Activated naive CD4-positive, alpha-beta T cell treated with anti-CD3 and anti-CD28 coated beads for 36 hours (primary cell): ENCODE measurements around the gene USP20. TPM values are rescaled to one million over a fixed set of nuclear protein-coding genes. Genes with fewer than 3 reads are reported as not detected.
"Not testable (repeated sequence)": the region's sequence is repeated elsewhere in the genome, so short reads cannot be mapped to it uniquely, and the experiment has no call there.

Source experiments
- CTCF ChIA-PET: fragments of 350-600 bp; sonication (Branson Sonifier 250); formaldehyde crosslinking; loops from one replicate; lab custom pipeline; 2021; ENCODE audit warnings: antibody characterized with exemption; lab: Charles Lee
- DNase-seq: peaks from one replicate; pipeline ENCODE4 v3.0.0-alpha.2; 2020
- H3K27ac Mint-ChIP-seq: one replicate; pipeline ENCODE4 v1.8.0; 2021; ENCODE audit warnings: mild to moderate bottlenecking, mixed read lengths
- H3K27me3 Mint-ChIP-seq: one replicate; pipeline ENCODE4 v1.8.0; 2021; ENCODE audit warnings: low read depth, mixed read lengths
- H3K36me3 Mint-ChIP-seq: one replicate; pipeline ENCODE4 v1.8.0; 2021; ENCODE audit warnings: low read depth, mixed read lengths
- H3K4me1 Mint-ChIP-seq: one replicate; pipeline ENCODE4 v1.8.0; 2021; ENCODE audit warnings: low read depth, mixed read lengths
- H3K4me3 Mint-ChIP-seq: one replicate; pipeline ENCODE4 v1.8.0; 2021; ENCODE audit warnings: mild to moderate bottlenecking, moderate library complexity, mixed read lengths
- H3K9me3 Mint-ChIP-seq: one replicate; pipeline ENCODE4 v1.8.0; 2021; ENCODE audit warnings: mixed read lengths
- intact Hi-C: fragments of 100-400 bp; cut with micrococcal nuclease; formaldehyde crosslinking; loops from one replicate; pipeline ENCODE4 v1.15.1; 2023
- total RNA-seq, 2 experiments: library from RNA; stranded (reverse); gene quantifications; one replicate each; pipeline ENCODE4 v1.2.3, GENCODE V29; 2021

USP20 gene
- 10 to 100 TPM; 54.7 to 54.9 TPM for total RNA-seq

DNA sequence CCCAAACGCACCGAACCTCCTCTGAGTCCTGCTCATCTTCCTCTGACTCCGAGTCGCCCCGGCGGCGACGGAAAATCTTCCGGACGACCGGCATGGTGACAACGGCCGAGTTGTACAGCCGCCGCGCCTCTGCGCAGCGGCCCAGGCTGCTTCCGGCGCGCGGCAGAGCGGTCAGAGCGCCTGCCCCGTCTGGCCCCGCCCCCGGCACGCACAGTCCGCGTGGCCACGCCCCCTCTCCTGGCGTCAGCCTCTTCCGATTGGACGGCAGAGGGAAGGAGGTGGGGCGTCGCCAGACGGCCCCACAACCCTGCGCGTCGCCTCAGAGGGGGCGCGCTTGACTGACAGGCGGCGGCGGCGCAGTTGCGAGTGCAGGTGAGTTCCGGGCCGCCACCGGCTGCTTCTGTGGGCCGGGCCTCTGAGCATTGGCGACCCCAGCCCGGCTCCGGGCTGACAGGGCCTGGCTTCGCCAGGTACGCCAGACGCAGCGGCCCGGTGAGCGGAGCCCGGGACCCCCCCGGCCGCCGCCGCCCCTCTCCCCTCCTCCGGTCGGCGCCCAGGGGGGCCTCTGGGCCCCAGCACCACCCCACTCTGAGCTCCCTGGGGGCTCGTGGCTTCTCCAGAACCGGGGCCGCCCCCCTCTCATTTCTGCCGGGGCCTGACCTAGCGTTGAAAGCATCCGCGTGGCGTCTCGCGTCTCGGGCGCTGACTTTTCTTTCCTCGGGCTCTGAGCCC lies at the start of gene USP20, which contains the start of gene C9orf78:
TSS of gene USP20 (plus strand) at position 331 of the 732 bp plus-strand sequence. CDS start 17,098 bp downstream, outside the sequence.
TSS of gene C9orf78 (minus strand) at position 148 of the 732 bp plus-strand sequence. CDS start at position 94, 54 bp downstream.
- Mint-ChIP-seq H3K4me3 (peak within 1 kb of the TSS; percentile 97), H3K4me1 (peaks cover 57% of the 10 kb centered on the region), H3K27ac (peak within 1 kb of the TSS; percentile 94), H3K27me3 (no peaks in the 10 kb centered on the region), H3K36me3 (peaks cover 13% of the 10 kb centered on the region), H3K9me3 (no peaks in the 10 kb centered on the region)
- DNase-seq: peak; percentile 97
- intact Hi-C loops: loop anchor here (1.0 to 10.0 kb wide), 6 partner anchors 11 to 1440 kb away; partner anchors contain the start of genes EXOSC2, FAM78A, TOR1A and TOR1B
- CTCF ChIA-PET: interaction anchor here (0.6 to 0.9 kb wide), 2 partner anchors 50 to 69 kb away, joined by 3 read pairs; no protein-coding TSS in a partner anchor

DNA sequence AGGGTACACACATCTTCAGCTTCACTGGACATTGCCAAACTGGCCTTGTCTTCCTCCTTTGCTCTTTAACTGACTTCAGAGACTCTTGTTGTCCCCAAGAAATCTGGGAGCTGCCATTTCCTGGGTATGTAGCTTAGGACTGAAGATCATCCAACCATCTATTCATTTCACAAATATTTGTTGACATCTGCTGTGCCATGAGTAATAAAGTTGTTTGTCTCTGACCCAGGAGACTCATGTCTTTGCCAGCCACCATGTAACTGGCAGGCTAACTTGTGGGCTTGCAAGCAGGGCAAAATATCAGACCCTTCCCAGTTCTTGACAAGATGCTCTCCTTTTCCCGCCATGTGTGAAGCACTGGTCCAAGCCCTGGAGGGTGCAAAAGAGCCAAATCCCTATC lies 49.4 kb upstream of the USP20 start:
- Mint-ChIP-seq H3K36me3 (no peaks in the 10 kb centered on the region), H3K9me3 (no peaks in the 10 kb centered on the region), H3K4me3 (no peak overlapping the region), H3K27me3 (no peaks in the 10 kb centered on the region), H3K4me1 (peaks cover 12% of the 10 kb centered on the region), H3K27ac (no peak overlapping the region)
- CTCF ChIA-PET: interaction anchor here (0.5 to 7.9 kb wide), 6 partner anchors 30 to 1366 kb away, joined by 3 to 81 read pairs (median 4); no protein-coding TSS in a partner anchor
- DNase-seq: no peak
- intact Hi-C loops: no loop called here

- Mint-ChIP-seq H3K9me3 (no peaks in the 10 kb centered on the region), H3K4me3 (no peak overlapping the region), H3K4me1 (peaks cover 10% of the 10 kb centered on the region), H3K36me3 (no peaks in the 10 kb centered on the region), H3K27ac (no peak overlapping the region), H3K27me3 (no peaks in the 10 kb centered on the region)
- intact Hi-C loops: no loop called here
- CTCF ChIA-PET: interaction anchor here (0.6 to 7.9 kb wide), 3 partner anchors 48 to 1367 kb away, joined by 3 to 81 read pairs (median 70); no protein-coding TSS in a partner anchor
- no peak for DNase-seq
These were observed 48.8 kb upstream of the USP20 start for GRCh38 chr9:129786481-129786880.

DNA sequence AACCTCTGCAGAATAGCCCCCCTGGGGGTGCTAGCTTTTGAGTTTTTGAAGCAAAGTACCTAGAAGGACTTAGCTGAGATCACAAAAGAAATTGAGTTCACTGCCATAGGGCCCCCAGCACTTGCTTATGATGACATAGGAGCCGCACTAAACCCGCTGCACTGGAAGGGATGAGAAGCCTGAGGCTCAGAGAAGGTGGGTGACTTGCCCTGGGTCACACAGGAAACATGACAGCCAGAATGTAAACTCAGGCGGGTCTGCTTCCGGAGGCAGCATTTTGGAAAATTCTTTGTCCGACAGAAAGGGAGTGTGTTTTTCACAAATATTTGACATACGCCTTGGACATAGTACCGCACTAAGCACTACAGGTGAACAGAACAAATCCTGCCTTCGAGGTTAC lies 40.7 kb upstream of the USP20 start:
- H3K9me3 Mint-ChIP-seq: no peaks in the 10 kb centered on the region
- H3K4me1 Mint-ChIP-seq: peaks cover 7% of the 10 kb centered on the region
- H3K27me3 Mint-ChIP-seq: no peaks in the 10 kb centered on the region
- H3K36me3 Mint-ChIP-seq: no peaks in the 10 kb centered on the region
- H3K27ac Mint-ChIP-seq: no peak overlapping the region
- CTCF ChIA-PET: no interaction called here
- DNase-seq: no peak
- H3K4me3 Mint-ChIP-seq: no peak overlapping the region
- intact Hi-C loops: no loop called here

GRCh38 chr9:129796029-129796428 lies 39.2 kb upstream of the USP20 start:
- CTCF ChIA-PET: interaction anchor here (1.0 kb wide), 1 partner anchor 154 kb away, joined by 4 read pairs; the partner anchor contains the start of gene ASB6
- H3K36me3 Mint-ChIP-seq, H3K27me3 Mint-ChIP-seq, H3K4me3 Mint-ChIP-seq, H3K27ac Mint-ChIP-seq, intact Hi-C loops, H3K9me3 Mint-ChIP-seq, H3K4me1 Mint-ChIP-seq, DNase-seq: not testable (repeated sequence)

DNA sequence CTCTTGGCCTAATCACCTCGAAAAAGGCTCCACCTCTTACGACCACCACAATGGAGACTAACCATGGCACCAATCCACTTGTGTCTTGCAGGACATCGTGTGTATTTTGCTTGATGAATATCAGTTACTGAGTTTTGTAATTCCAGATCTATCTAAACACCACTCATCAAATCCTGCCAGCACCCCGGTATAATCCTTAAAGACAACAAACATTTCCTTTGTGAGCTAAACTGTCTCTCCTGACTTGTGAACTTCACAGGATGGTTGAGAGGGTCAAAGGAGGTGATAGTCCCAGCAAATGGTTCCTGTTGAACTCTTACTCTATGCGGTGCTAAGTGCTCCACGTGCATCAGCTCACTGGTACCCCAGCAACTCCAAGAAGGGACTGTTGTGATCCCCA lies 36.3 kb upstream of the USP20 start:
- Mint-ChIP-seq H3K4me1 (peaks cover 3% of the 10 kb centered on the region), H3K4me3 (no peak overlapping the region), H3K27ac (no peak overlapping the region), H3K36me3 (peaks cover 2% of the 10 kb centered on the region), H3K9me3 (no peaks in the 10 kb centered on the region), H3K27me3 (no peaks in the 10 kb centered on the region)
- no peak for DNase-seq
- intact Hi-C loops: no loop called here
- CTCF ChIA-PET: no interaction called here

DNA sequence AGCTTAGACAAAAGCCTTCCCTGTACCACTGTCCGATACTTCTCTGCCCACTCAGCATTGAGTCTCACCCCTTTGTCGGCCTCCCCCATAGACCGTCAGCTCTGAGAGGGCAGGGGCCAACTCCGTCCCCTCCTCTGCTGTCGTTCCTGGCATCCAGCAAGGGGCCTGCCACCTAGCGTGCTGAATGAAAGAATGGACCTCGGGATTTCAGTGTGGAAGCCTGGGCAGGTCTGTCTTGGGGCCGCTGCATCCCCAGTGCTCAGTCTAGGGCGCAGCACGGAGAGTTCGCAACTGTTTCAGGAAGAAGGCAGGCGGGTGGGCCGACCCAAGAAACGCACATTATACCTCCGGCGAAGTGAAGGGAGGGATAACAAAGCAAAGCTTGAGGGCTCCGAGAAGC lies 33.8 kb upstream of the USP20 start:
- Mint-ChIP-seq H3K9me3 (no peaks in the 10 kb centered on the region), H3K4me1 (peaks cover 23% of the 10 kb centered on the region), H3K27ac (no peak overlapping the region), H3K36me3 (peaks cover 14% of the 10 kb centered on the region), H3K4me3 (peak overlapping the region; percentile 33), H3K27me3 (no peaks in the 10 kb centered on the region)
- DNase-seq: no peak
- CTCF ChIA-PET: interaction anchor here (1.0 kb wide), 1 partner anchor 63 kb away, joined by 3 read pairs; no protein-coding TSS in a partner anchor
- intact Hi-C loops: no loop called here

- peak; percentile 96 for DNase-seq
- Mint-ChIP-seq H3K27ac (peak within 1 kb of the TSS; percentile 90), H3K36me3 (peaks cover 20% of the 10 kb centered on the region), H3K4me3 (peak within 1 kb of the TSS; percentile 84), H3K27me3 (no peaks in the 10 kb centered on the region), H3K9me3 (no peaks in the 10 kb centered on the region), H3K4me1 (peaks cover 24% of the 10 kb centered on the region)
- CTCF ChIA-PET: interaction anchor here (0.6 to 1.6 kb wide), 3 partner anchors 82 to 670 kb away, joined by 5 to 6 read pairs (median 6); no protein-coding TSS in a partner anchor
- intact Hi-C loops: loop anchor here (1.0 kb wide), 2 partner anchors 32 to 81 kb away; partner anchors contain the start of genes C9orf78 and USP20
These were observed 32.2 kb upstream of the USP20 start, which contains the start of gene TOR1B for GRCh38 chr9:129802833-129803675. Gene TOR1B, plus strand, starts transcription at chr9:129803184. Its CDS starts 29 bp downstream, at chr9:129803213.

DNA sequence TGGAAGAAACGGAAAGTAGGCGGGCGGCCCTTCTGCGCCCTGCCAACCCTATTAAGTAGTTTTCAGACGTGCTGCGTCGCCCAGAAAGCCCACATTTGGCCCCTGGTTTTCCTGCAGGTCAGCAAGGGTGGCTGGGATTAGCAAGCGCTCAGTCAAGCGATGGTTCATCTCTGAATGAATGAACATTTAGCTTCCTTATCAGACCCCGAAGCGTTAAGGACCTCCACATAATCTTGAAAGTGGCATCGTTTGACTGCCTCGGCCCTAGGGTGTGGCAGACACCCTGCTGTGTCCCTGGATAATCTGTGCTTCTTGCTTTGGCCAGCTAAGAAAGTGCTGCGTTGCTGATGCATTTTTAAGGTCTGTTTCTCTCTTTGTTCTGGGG lies 31.6 kb upstream of the USP20 start:
- CTCF ChIA-PET: interaction anchor here (0.6 to 1.6 kb wide), 3 partner anchors 10 to 81 kb away, joined by 4 to 5 read pairs (median 5); no protein-coding TSS in a partner anchor
- peaks cover 24% of the 10 kb centered on the region for H3K4me1 Mint-ChIP-seq
- H3K9me3 Mint-ChIP-seq: no peaks in the 10 kb centered on the region
- intact Hi-C loops: loop anchor here (1.0 kb wide), 2 partner anchors 32 to 81 kb away; partner anchors contain the start of genes C9orf78 and USP20
- H3K27me3 Mint-ChIP-seq: no peaks in the 10 kb centered on the region
- DNase-seq: no peak
- peak overlapping the region; percentile 46 for H3K27ac Mint-ChIP-seq
- peak overlapping the region; percentile 84 for H3K4me3 Mint-ChIP-seq
- peaks cover 22% of the 10 kb centered on the region for H3K36me3 Mint-ChIP-seq

- CTCF ChIA-PET: no interaction called here
- H3K27me3 Mint-ChIP-seq: no peaks in the 10 kb centered on the region
These were observed 29.2 kb upstream of the USP20 start for GRCh38 chr9:129806061-129806460.

DNA sequence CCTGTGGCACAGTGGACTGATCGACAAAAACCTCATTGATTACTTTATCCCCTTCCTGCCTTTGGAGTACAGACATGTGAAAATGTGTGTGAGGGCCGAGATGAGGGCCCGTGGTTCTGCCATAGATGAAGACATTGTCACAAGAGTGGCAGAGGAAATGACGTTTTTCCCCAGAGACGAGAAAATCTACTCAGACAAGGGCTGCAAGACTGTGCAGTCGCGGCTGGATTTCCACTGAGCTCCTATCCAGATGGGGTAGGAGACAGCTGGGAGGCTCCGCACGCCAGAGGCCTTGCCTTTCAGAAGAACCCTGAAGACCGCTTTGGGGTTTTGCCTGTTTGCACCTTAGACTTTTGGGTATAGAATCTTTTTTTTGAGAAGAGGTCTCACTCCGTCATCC lies 25.9 kb upstream of the USP20 start:
- intact Hi-C loops: no loop called here
- Mint-ChIP-seq H3K27ac (peak overlapping the region; percentile 62), H3K36me3 (peaks cover 39% of the 10 kb centered on the region), H3K4me1 (peaks cover 25% of the 10 kb centered on the region), H3K9me3 (no peaks in the 10 kb centered on the region), H3K4me3 (no peak overlapping the region), H3K27me3 (no peaks in the 10 kb centered on the region)
- DNase-seq: no peak
- CTCF ChIA-PET: interaction anchor here (0.5 kb wide), 1 partner anchor 72 kb away, joined by 3 read pairs; no protein-coding TSS in a partner anchor

More at GRCh38 chr9:129806061-129806460, 29.2 kb upstream of the USP20 start:
- Mint-ChIP-seq H3K36me3 (peaks cover 40% of the 10 kb centered on the region), H3K27ac (peak overlapping the region; percentile 54), H3K4me3 (no peak overlapping the region), H3K4me1 (peaks cover 24% of the 10 kb centered on the region), H3K9me3 (no peaks in the 10 kb centered on the region)
- intact Hi-C loops: no loop called here
- DNase-seq: no peak
